HG03280 (cell line): ENCODE data around the gene MED12L.
A peak's percentile ranks its signal among the peaks of the same experiment; 100 is the strongest.

Source experiments
- ATAC-seq: cut with Tn5 transposase; IDR thresholded peaks from one replicate; pipeline ENCODE4 v1.9.1; 2021; ENCODE audit warnings: mild to moderate bottlenecking, moderate library complexity; ENCODE audit not compliant: unreplicated experiment

The MED12L gene

DNA sequence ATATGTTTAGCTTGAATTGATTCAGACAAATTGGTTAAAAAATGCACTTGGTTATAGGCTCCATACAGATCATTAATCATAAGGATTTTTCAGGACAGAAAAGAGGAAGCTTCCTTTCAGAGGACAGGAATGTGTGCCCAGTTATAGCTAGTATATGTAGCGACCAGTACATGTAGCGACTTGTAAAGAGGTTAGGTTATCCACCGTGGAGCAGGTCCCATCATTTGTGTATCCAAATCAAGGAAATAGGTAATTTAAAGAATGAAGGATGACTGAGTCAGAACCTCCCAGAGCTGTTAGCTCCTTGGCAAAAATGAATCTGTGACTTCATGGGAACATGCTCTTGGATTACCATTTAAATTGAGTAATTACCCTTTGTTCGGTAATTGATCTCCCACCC, 314.9 kb downstream of the MED12L start:
- no peak for ATAC-seq

DNA sequence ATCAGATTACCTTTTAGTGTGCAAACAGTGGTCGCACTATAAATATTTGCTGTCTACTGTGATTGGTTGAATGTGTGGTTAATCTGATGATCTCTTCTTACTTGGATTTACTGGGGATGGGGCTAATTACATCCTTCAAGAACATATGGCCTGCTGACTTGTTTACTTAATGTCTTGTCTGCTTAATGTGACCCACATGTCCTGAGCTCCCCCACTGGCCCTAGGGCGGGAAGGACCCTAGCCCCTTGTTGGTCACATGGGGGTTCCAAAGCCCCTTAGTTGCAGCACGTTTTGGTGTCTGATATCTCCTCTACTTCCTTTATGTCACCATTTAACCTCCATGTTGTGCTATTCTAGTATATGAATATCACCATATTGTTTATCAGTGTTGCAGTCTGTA, 316.9 kb downstream of the MED12L start:
- no peak for ATAC-seq

DNA sequence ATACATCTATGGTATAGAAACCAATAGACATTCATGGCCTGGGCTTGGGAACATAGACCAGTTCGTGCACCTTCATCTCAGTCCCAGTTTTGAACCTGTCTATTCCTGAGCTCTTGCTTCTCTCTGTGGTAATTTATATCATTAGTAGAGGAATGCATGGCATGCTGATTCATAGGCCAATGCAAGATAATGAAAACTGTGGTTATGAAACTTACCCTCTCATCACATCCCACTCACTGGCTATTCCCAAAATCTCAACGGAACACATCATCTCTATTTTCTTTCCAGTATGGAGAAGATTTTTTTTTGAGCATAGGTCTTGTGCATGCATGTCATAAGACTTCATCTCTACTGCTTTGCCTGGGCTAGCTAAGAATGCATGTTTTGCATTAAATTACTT, 317.8 kb downstream of the MED12L start:
- no peak for ATAC-seq

DNA sequence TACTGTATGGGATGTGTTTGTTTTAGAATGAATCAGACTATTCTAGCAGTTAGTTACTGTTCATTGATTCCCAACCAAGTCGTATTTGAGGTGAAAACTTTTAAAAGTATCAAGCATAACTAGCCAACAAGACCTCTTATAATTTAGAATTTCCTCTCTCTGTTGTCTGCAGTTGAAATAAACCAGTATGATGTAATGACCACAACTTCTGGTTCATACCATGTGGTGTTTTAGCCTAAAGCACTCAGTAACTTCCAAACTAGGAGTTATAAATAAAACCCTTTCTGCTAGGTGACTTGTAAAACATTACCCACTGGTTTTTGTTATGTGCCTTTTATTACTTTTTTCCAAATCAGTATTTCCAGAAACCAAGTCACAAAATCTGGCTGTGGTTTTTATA, 318.9 kb downstream of the MED12L start:
- ATAC-seq = no peak

DNA sequence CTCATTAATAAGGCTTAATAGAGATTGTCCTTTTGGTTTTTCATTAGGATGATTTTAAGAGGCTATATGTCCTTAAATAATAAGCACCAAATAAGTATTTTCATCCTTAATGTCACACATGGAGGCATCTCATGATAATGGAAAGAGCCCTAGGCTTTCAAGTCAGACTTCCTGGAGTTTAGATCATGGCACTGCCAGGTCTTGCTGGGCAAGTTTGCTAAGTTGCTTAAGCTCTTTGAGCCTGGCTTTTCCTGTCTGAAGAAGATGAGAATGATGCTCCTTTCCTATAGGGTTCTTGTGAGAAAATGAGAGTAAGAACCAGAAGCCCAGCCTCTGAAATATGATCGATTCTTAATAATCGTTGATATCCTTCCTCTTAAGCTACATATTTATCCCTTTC, 322.5 kb downstream of the MED12L start:
- no peak for ATAC-seq

DNA sequence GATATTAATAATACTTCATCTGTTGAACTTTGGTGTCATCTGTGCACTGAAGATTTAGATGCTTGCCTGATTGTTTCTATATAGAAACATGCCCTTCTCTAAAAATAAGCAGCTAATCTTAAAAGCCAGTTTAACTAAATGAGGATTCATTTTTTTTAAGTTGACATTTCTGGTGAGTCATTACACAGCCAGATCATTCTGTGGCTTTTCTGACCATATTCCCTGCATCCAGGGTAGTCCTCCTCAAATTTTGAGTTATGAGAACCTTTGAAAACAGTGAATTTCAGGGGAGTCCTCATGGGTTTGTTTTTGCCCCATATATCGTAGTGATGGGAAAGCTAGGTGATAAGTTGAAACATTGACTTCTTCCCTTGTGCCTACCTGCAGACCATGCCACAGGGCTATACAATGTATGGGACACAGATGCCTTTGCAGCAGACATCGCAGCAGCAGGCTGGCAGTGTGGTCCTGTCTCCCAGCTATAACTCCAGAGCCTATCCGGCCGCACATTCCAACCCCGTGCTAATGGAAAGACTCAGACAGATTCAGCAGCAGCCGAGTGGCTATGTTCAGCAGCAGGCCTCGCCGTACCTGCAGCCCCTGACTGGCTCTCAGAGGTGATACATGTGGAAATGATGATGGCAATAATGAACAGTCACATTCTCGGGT, 325.6 kb downstream of the MED12L start:
- no peak for ATAC-seq

DNA sequence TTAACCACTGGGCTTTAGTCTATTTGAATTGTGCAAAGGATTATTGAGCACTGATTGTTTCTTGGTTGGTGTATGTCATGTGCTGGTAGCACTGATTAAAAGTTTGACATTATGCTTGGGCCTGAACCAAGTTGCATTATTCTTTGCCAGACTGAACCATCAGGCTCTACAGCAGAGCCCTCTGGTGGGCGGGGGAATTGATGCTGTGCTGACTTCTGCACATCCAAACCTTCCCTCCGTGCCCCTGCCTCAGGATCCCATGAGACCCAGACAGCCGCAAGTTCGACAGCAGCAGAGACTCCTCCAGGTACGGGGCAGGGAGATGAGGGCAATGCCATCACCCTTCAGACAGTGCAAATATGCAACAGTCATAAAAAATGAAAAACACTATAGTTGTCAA, 327.5 kb downstream of the MED12L start:
- ATAC-seq = no peak

DNA sequence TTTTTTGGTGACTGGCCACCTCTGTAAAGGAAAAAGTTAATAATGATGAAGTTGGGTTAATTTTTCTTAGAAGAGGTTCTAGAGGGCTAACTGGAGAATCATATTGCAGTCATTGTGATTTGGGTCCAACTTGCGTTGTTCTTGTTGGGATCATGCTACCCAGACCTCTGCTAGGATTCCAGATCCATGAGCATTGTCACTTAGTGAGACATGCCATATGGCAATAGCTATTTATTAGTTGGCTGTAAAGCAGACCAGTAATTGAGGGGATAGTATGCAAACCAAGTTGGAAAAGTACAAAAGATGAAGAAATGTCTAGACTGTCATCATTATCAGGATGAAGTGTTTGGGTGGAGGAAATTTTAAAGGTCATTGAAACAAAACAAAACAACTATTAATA, 329.8 kb downstream of the MED12L start:
- ATAC-seq = no peak

DNA sequence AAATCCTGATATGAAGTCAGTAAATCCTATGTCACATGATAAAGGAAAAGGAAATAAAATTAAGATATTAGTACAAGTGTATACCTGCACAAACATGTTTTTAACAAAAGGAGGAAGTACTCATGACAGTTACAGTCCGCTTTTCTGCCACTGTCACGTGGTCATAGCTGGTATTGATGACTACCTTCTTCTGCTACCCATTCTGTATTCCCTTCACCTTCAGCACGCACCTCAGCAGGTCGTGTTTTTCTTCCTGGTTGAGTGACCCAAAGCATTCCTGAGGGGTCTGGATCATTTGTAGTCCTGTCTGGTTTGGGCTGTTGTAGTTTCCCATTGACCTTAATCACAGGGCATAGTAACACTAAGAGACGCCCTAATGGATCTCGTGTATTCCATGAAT, 334.3 kb downstream of the MED12L start:
- no peak for ATAC-seq

DNA sequence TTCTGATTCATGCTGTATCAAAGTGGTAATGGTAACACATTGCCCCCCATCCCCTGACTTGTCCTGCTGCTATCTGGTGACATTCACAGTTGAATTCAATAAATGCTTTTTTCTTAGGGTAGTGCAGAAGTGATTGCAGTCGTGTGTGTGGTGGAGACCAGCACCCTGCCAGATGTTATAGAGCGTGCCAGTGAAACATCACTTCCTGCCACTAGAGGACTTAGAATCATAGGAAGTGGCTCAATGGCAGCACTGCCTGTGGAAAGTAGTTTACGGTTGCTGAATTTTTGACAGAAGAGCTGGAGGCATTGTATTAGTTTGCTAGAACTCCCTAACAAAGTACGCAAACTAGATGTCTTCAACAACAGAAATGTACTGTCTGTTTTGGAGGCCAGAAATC, 336.5 kb downstream of the MED12L start:
- peak; percentile 69 for ATAC-seq

DNA sequence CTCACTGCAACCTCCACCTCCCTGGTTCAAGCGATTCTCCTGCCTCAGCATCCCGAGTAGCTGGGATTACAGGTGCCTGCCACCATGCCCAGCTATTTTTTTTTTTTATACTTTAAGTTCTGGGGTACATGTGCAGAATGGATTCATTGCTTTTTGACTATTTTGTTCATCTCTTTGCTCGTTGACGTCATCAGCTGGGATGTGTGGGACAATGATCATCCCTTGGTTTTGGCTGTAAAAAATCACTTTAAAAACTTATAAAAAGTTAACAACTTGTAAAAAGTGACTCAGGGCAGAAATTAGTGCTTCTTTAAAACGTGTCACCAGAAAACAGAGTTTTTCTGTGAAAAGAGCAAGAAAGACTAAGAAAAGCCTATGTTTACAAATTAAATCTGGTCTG, 337.6 kb downstream of the MED12L start:
- ATAC-seq = no peak

DNA sequence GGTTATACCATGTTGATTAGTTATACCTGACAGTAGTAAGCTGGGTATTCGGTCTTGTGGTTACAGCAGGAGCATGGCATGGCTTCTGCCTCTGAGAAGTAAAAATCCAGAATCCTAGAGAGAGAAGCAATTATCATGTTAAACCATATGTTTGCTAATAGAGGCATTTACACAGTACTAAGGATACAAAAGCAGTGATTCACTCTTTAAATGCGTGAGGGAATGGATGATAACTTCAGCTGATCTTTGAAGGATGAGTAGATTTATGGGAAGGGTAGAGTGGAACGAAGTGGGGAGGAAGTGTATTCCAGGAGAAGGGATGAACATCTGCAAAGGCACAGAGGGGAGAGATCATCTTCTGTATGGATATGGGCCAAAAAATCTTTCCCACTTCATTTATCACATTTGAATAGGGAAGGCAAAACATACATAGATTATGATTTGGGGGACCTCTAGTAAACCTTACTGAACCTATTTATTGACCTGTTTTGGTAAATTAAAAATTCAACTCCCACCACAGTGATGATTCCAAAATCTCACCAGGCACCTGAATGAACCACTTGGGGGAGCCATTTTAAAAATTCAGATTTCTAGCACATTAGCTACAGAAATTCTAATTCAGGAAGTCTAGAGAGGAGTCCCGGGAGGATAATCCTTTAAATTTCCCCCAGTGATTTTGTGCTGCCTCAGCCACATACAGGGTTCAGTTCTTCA, 340.3 kb downstream of the MED12L start:
- ATAC-seq = peak; percentile 10

DNA sequence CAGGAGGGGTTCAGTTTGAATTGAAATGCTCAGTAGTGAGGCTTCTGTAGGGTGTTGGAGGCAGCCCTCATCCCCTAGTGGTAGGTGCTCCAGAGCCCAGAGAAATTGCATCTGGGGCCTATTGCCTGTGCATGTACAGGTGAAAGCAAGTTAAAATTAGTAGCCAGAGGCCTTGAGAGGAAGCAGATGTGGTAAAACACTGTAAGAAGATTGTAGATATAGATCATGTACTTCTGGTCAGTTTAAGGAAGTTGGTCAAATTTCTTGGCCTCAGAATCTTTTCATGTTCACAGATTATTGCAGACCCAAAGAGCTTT, 340.8 kb downstream of the MED12L start:
- ATAC-seq = peak; percentile 44

DNA sequence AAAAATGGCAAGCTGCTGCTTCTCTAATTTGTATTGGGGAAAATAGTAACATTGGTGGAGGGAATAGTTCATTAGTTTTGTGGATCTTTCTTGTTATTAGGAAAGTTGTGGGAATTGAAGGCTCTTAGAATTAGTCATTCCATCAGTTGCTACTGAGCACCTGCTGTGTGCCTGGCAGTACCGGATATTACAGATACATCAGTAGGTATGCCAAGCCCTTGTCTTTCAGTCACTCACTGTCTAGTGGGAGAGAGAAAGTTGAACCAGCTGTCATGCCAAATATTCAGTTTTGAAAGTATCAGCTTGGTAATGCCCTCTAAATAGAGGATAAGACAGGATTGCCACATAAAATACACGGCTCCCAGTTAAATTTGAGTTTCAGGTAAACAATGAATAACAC, 342.9 kb downstream of the MED12L start:
- ATAC-seq = no peak

DNA sequence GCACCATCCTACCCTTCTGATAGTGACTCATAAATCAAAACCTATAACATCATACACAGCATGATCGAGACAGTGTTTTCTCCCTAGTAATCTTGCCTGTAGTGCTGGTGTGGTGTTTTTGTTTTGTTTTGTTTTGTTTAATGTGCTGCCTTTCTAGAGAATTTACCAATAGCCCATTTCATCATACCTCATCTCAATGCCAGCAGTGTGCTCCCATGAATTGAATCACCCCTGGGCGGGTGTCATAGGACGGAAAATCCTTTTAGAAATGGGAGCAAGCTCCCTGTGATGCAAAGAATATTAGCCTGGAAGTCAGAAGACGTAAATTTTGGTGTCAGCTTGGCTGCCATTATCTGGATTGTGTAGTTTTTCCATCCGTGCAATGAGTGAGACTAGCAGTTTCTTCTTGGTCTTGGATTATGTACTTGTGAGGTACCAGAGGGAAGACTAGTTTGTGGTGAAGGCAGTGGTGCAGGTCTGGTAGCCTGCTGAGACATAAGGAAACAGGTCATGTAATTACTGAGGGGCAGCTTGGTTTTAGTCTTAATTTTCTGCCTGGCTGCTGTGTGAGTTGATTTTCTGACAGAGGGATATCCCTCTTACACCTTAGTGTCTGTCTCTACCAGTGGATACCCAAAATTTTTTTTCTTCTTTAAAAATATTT, 345.5 kb downstream of the MED12L start:
- no peak for ATAC-seq

DNA sequence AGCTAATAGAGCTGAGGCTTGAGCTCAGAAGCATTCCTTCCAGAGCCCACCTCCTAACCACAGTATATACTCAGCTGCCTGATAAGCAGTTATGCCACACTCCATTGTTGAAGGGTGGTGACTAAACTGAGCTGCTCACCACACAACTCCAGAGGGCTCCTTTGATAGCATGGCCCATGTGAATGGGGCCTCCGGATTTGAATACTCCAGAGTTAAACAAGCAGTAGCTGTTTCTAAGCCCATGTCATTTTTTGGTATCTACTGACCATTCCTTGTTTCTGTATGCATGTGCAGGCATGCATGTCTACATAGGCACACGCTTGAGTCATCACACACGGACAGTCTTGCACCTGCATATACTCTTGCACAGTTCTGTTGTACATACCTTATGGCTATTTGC, 346.5 kb downstream of the MED12L start:
- ATAC-seq = no peak

DNA sequence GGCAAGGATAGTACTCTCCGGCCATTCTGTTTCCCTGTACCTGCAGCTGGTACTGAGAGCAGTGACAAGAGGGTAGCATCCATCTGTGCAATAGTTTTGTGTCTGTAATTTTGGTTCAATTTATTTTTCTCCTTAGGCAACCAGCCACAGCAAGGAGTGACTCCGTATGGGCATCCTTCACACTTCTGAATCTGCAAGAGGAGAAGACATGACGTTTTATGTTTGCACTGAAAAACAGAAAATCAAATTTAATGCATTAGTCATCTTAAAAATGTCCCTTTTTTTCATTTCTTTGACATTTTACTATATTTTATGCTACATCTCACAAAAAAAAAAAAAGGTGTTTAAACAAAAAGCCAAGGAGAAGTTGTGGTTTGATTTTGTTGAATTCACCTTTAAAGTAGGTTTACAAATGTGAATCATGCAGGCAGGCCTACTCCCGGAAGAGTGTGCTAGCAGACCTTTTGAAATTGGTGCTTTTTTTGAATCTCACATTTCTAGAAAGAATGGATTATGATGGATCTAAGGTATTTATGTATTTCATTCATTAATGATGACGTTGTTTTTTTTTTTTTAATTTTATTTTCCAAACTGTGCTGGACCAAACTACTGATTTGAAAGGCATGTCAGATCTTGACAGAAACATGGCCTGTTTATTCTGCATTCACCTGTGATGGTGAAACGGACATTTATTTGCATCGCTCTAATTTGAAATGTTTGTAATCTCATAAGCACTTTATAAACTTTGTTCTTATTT, 347.3 kb downstream of the MED12L start:
- ATAC-seq = no peak

DNA sequence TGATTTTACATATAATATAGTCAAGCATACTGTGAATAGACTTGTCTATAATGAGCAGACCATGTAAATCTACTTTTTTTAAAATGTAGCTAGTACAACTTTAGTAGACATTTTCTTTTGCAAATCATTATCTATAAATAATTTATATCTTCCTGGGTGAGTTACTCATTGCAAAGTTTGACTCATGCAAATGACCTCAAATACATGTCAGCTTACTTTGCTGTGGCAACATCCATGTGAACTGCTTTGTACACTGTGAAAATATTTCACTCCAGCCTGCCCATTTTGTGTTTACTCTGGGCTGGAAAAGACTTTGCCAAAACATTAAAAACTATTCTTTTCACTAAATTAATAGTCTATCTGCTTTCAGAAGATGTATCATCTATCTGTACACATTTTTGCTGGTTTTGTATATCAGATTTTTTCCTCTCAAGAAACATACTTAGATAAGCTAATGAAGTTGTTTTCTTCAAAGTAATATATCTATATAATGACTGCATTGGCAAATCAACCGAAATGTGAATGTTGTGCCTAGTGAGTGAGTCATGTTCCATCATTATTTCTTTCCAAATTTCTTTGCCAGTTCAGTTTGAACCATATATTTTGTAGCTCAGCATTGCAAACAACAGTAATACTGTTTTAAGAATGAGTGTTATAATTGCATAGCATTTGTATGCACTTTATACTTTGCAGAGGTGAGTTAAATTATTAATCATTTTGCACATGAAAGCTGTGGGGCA, 348.9 kb downstream of the MED12L start:
- no peak for ATAC-seq

DNA sequence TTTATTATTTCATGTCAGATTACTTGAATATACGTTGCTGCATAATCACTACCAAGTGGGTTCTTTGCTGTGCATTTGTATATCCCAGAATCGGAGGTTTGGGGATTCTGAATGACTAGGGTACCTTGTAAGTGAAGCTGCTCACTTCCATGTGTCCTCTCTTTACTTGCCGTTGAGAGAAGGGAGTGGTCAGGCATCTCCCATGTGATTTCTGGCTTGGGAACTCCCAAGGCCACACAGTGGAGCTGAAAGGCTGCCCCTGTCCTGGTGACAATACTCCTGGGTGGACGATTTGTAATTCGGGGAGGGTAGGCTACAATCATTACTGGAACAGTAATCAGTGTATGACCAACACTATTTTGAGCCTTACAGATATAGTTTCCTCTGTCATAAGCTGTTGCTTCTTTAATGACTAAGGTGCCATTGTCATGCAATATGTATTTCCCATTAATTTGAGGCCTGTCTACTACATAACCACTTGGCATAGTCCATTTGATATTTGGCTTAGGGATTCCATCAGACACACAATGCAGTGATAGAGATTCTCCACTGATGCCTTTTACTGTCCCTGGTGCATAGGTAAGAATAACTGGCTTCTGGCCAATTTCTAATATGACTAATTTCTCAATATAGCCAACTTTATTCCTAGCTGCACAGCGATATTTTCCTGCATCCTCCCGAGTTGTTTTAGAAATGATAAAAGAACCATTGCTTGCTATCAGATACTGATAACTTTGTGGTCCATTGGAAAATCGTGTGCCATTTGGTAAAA, 351.4 kb downstream of the MED12L start:
- ATAC-seq = no peak

DNA sequence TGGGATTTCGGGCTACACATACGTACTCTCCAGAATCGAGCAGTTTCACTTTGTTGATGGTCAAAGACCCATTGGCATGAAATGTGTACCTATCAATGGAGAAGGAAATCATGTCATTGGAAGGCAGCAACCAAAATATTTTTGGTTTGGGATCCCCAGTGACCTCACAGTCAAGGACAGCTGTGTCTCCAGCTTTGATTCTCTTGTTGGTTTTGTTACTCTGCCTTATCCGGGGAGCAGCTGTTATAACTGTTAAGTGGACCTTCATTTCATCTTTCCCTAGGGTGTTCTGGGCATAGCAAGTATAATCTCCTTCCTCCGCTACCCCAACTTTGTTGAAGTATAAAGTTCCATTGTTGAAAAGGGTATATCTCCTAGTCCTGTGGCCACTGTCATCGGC, 352.4 kb downstream of the MED12L start:
- ATAC-seq = no peak
